GM13976 (cell line): ENCODE data around the gene RAPGEF2.
A peak's percentile ranks its signal among the peaks of the same experiment; 100 is the strongest.
"Not testable (repeated sequence)": the region's sequence is repeated elsewhere in the genome, so short reads cannot be mapped to it uniquely, and the experiment has no call there.

ENCODE experiments used
- DNase-seq: peaks from one replicate; pipeline ENCODE4 v3.0.0; 2012; ENCODE audit warnings: low spot score
- CTCF ChIP-seq: IDR thresholded peaks from 2 replicates; pipeline ENCODE4 v1.5.1; 2012; ENCODE audit warnings: borderline replicate concordance, mild to moderate bottlenecking; ENCODE audit not compliant: insufficient read depth; ENCODE audit errors: extremely low read depth, missing control alignments, control extremely low read depth
- in situ Hi-C: fragments of 300-500 bp; cut with MboI; formaldehyde crosslinking; loops from one replicate; pipeline ENCODE4 v1.12.0; 2022; ENCODE audit warnings: low sequenced_read_pairs, mixed read lengths, inconsistent platforms; ENCODE audit not compliant: unreplicated experiment

RAPGEF2 gene

GRCh38 chr4:159102622-159103383 is at the start of gene RAPGEF2:
TSS of gene RAPGEF2 (plus strand) at chr4:159103079. CDS start at chr4:159104163, 1,084 bp downstream.
- in situ Hi-C loops: no loop called here
- peak; percentile 96 for DNase-seq
- TF ChIP-seq CTCF: no peak

GRCh38 chr4:159055833-159056232 is 47.0 kb upstream of the RAPGEF2 start:
- in situ Hi-C loops: no loop called here
- no peak for TF ChIP-seq CTCF
- no peak for DNase-seq

GRCh38 chr4:159060161-159060560 is 42.7 kb upstream of the RAPGEF2 start:
- DNase-seq: no peak
- in situ Hi-C loops: no loop called here
- TF ChIP-seq CTCF: no peak

GRCh38 chr4:159062381-159062780 is 40.5 kb upstream of the RAPGEF2 start:
- no peak for TF ChIP-seq CTCF

GRCh38 chr4:159065513-159066240 is 37.2 kb upstream of the RAPGEF2 start:
- DNase-seq: no peak
- TF ChIP-seq CTCF: no peak
- in situ Hi-C loops: no loop called here

More at GRCh38 chr4:159062381-159062780, 40.5 kb upstream of the RAPGEF2 start:
- no peak for DNase-seq
- in situ Hi-C loops: no loop called here

GRCh38 chr4:159068139-159068538 is 34.7 kb upstream of the RAPGEF2 start:
- DNase-seq, in situ Hi-C loops: not testable (repeated sequence)

GRCh38 chr4:159069922-159070321 is 33.0 kb upstream of the RAPGEF2 start:
- in situ Hi-C loops: no loop called here
- TF ChIP-seq CTCF: no peak
- no peak for DNase-seq
